GM12865 (cell line): ENCODE measurements around the gene ADAMTS12.

ENCODE experiments used
- DNase-seq: peaks from one replicate; pipeline ENCODE4 v3.0.0; 2010; ENCODE audit warnings: low read depth
- H3K4me3 ChIP-seq: 2 replicates; pipeline ENCODE4 v1.5.1; 2011; ENCODE audit warnings: mild to moderate bottlenecking, low read depth, low read length, control low read depth
- TF ChIP-seq, protein P1 (sequence below): IDR thresholded peaks from 2 replicates; pipeline ENCODE4 v1.5.1; 2011; ENCODE audit warnings: low read length, control low read depth, low read depth, inconsistent platforms; ENCODE audit not compliant: insufficient read depth; ENCODE audit errors: missing control alignments

The ADAMTS12 gene

DNA sequence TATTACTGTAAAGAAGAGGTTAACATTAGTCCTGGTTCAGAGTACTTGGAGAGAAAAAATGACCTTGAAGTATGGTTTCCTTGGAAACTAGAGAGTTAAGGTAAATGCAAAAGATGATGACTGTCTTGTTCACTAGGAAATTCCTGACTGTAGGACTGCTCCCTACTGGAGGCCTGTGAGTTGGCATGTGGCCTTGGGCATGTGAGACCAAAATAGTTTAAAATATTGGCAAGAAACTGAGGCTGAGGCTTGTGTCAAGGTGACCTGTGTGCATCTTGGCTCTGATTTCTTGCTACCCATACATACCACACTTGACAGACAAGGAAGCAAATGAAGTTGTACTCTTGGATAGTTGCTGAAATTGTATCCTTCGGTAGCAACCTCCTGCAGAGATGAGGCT lies 354.6 kb downstream of the ADAMTS12 start:
- TF ChIP-seq, protein P1, sequence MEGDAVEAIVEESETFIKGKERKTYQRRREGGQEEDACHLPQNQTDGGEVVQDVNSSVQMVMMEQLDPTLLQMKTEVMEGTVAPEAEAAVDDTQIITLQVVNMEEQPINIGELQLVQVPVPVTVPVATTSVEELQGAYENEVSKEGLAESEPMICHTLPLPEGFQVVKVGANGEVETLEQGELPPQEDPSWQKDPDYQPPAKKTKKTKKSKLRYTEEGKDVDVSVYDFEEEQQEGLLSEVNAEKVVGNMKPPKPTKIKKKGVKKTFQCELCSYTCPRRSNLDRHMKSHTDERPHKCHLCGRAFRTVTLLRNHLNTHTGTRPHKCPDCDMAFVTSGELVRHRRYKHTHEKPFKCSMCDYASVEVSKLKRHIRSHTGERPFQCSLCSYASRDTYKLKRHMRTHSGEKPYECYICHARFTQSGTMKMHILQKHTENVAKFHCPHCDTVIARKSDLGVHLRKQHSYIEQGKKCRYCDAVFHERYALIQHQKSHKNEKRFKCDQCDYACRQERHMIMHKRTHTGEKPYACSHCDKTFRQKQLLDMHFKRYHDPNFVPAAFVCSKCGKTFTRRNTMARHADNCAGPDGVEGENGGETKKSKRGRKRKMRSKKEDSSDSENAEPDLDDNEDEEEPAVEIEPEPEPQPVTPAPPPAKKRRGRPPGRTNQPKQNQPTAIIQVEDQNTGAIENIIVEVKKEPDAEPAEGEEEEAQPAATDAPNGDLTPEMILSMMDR: no peak
- DNase-seq: no peak
- H3K4me3 ChIP-seq: no peak overlapping the region

DNA sequence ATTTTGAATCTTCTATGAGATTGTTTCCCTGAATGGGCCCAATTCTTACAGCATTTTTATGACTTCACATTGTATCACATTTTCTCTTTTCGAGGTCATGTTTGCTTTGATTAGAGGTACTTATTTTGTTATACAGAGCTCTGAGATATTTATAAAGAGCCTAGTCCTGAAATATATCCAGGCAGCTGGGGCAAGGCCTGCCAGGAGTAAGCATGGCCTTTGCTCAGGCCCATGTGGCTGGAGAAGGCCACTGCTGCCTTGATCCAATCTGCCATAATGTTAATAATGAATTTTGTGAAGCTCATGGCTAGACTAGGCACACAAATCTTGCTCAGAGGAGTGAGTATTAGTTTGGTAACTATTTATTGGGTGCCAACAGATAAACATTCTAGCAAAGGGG lies 355.0 kb downstream of the ADAMTS12 start:
- no peak overlapping the region for H3K4me3 ChIP-seq
- TF ChIP-seq, protein P1: no peak
- no peak for DNase-seq

DNA sequence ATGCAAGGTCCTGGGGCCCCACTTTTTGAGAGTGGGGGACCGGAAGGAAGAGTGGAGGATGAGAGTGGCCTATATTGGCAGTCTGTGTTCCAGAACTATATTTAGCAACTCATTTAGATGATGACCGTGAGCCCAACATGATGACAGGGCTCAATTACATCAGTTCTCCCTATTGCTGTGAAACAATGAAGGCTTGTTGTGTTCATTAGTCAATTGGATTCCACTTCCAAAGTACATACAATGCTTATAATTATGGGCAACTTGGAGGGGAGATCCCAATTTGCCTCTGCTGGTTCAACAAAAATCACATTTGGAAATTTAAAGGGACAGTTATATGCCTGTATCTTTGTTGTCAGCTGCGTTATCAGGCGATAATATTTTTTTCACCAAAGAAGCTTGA lies 360.0 kb downstream of the ADAMTS12 start:
- no peak for DNase-seq
- H3K4me3 ChIP-seq: no peak overlapping the region
- TF ChIP-seq, protein P1: no peak

DNA sequence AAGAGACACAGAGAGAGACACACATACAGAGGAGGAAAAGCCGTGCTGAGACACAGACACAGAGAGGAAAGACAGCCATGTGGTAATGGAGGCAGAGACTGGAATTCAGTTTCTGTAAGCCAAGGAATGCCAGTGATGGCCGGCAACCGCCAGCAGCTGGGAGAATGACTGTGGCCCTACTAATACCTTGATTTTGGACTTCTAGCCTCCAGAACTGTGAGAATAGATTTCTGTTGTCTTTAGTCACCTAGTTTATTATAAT lies 360.8 kb downstream of the ADAMTS12 start:
- TF ChIP-seq, protein P1: no peak
- no peak overlapping the region for H3K4me3 ChIP-seq
- no peak for DNase-seq

DNA sequence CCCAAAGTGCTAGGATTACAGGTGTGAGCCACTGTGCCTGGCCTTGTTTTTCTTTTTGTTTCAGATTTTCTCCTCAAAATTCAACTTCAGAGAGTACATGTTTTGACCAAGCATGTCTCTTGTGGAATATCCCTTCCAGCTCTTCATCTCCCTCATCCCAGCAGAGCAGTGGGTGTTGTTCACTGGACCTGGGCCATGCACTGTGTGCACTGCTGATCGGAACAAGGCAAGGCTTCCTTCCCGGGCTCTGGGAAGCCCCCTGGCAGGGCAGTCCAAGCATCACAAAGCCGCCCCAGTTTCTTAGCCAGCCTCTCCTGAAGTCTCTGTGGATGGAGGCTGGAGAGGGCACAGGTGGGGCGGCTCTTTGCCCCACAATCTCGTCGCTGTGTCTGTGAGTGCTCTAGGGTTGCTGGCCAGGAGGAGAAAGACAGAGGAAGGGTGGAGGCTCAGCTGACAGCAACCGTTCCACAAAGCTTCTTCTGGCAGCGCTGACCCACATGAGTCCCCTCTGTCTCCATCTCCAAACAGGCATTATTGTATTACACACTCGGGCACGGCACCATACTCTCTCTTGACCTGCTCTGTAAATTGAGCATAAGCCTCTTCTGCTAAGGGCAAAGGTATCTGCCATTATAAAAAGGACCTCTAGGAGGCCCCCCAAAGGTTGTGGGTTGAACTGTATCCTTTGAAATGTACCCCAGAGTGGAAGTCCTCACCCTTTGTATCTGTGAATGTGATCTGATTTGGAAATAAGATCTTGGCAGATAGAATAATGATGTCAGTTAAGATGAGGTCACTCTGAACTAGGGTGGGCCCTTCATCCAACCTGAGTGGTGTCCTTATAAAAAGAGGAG lies 361.4 kb downstream of the ADAMTS12 start:
- no peak overlapping the region for H3K4me3 ChIP-seq
- TF ChIP-seq, protein P1: no peak
- no peak for DNase-seq

DNA sequence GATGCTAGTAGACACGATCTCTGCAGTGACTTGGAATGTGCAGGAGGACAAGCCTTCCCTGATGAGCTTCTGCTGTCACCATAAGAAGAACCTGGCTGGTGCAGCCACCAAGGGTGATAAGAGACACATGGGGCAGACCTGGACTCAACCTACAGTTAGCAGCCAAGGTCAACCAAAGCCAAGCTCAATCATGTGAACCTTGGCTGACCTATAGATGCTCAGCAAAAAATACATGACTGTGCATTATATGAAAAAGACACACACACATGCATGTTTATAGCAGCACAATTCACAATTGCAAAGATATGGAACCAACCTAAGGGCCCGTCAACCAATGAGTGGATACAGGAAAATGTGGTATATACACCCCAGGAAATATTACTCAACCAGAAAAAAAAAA lies 364.1 kb downstream of the ADAMTS12 start:
- TF ChIP-seq, protein P1: no peak

DNA sequence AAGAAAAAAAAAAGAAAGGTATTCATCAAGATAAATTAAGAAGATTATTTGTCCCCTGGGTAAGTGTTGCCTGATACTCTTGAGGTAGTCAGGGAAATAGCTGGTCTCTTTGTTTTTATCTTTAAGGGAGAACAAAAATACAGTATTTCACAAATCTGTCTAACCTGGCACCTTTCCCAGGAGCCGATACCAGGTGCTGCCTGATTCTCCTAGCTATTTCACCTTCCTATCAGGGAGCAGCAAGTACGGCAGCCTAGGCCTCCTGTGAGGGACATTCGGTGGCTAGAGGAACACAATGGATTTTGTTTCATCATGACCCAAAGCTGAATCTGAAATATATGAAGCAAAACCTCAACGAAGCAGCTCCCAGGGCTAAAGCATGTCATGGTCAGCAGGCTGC lies 365.0 kb downstream of the ADAMTS12 start:
- H3K4me3 ChIP-seq: no peak overlapping the region
- TF ChIP-seq, protein P1: no peak
- no peak for DNase-seq

More for the DNA sequence above, 364.1 kb downstream of the ADAMTS12 start:
- H3K4me3 ChIP-seq: no peak overlapping the region
- no peak for DNase-seq
